DND-41 (cell line): Measurements from ENCODE around the gene GREB1.

ENCODE experiments used
- ATAC-seq: fragments of 200-7000 bp; cut with Tn5 transposase; 3 replicates; pipeline ENCODE4 v1.9.1; 2021; ENCODE audit warnings: low read depth; ENCODE audit not compliant: insufficient read depth
- DNase-seq: peaks from one replicate; pipeline ENCODE4 v3.0.0-alpha.2; 2020
- H2AFZ ChIP-seq: 2 replicates; pipeline ENCODE4 v1.6.0; 2012; ENCODE audit warnings: low read depth, low read length
- H3K27ac ChIP-seq: 2 replicates; pipeline ENCODE4 v1.5.1; 2012; ENCODE audit warnings: low read length, inconsistent platforms
- H3K27me3 ChIP-seq: fragments of 200-600 bp; sonication (generic); 2 replicates; pipeline ENCODE4 v1.6.0; 2012; ENCODE audit warnings: low read length, mild to moderate bottlenecking, inconsistent platforms; ENCODE audit not compliant: insufficient read depth, poor library complexity
- H3K36me3 ChIP-seq: 2 replicates; pipeline ENCODE4 v1.5.1; 2012; ENCODE audit warnings: low read length, inconsistent platforms; ENCODE audit not compliant: insufficient read depth
- H3K4me1 ChIP-seq: 2 replicates; pipeline ENCODE4 v1.5.1; 2012; ENCODE audit warnings: mild to moderate bottlenecking, low read length; ENCODE audit not compliant: insufficient read depth
- H3K4me2 ChIP-seq: 2 replicates; pipeline ENCODE4 v1.6.0; 2012; ENCODE audit warnings: mild to moderate bottlenecking, moderate library complexity, low read length, inconsistent platforms; ENCODE audit not compliant: insufficient read depth
- H3K4me3 ChIP-seq, 2 experiments: fragments of 200-600 bp in 1 of 2; shearing (Covaris generic) in 1 of 2; 2 replicates each; pipeline ENCODE4 v1.5.1; 2012 to 2016; ENCODE audit warnings: inconsistent platforms in 2 of 2, low read length in 2 of 2, mild to moderate bottlenecking in 2 of 2, low read depth in 1 of 2, moderate library complexity in 1 of 2
- H3K79me2 ChIP-seq: 2 replicates; pipeline ENCODE4 v1.6.0; 2012; ENCODE audit warnings: low read length, inconsistent platforms; ENCODE audit not compliant: insufficient read depth
- H3K9ac ChIP-seq: 2 replicates; pipeline ENCODE4 v1.6.0; 2012; ENCODE audit warnings: low read depth, mild to moderate bottlenecking, inconsistent platforms, low read length, moderate library complexity
- H3K9me3 ChIP-seq: 2 replicates; pipeline ENCODE4 v1.5.1; 2012; ENCODE audit warnings: low read length, moderate library complexity, mild to moderate bottlenecking, inconsistent platforms; ENCODE audit not compliant: insufficient read depth, severe bottlenecking
- H4K20me1 ChIP-seq: 2 replicates; pipeline ENCODE4 v1.6.0; 2012; ENCODE audit warnings: low read length; ENCODE audit not compliant: insufficient read depth
- CTCF ChIP-seq: IDR thresholded peaks from 2 replicates; pipeline ENCODE4 v1.5.1; 2012; ENCODE audit warnings: borderline replicate concordance, low read length, moderate library complexity, mild to moderate bottlenecking; ENCODE audit not compliant: poor library complexity, severe bottlenecking; ENCODE audit errors: extremely low read depth
- EZH2 ChIP-seq: IDR thresholded peaks from 3 replicates; pipeline ENCODE4 v1.6.1; 2012; ENCODE audit warnings: borderline replicate concordance, low read depth, mild to moderate bottlenecking, moderate library complexity, low read length, inconsistent platforms; ENCODE audit not compliant: severe bottlenecking

The GREB1 gene

GRCh38 chr2:11596801-11597200 lies 63.0 kb downstream of the GREB1 start:
- Histone ChIP-seq H3K79me2 (no peaks in the 10 kb centered on the region), H3K9ac (no peak overlapping the region)
- TF ChIP-seq CTCF (no peak), EZH2 (no peak)

GRCh38 chr2:11597538-11598225 lies 63.8 kb downstream of the GREB1 start:
- H3K36me3 ChIP-seq = no peaks in the 10 kb centered on the region
- no peaks in the 10 kb centered on the region for H4K20me1 ChIP-seq
- H3K4me3 ChIP-seq = no peak overlapping the region
- H3K9ac ChIP-seq = no peak overlapping the region
- no peaks in the 10 kb centered on the region for H3K4me1 ChIP-seq
- no peaks in the 10 kb centered on the region for H3K9me3 ChIP-seq
- ATAC-seq (no peak), DNase-seq (no peak)
- no peaks in the 10 kb centered on the region for H3K27me3 ChIP-seq
- H3K79me2 ChIP-seq = no peaks in the 10 kb centered on the region
- TF ChIP-seq EZH2 (no peak), CTCF (no peak)
- no peak overlapping the region for H3K4me2 ChIP-seq
- H2AFZ ChIP-seq = no peak overlapping the region
- no peak overlapping the region for H3K27ac ChIP-seq

More at GRCh38 chr2:11596801-11597200, 63.0 kb downstream of the GREB1 start:
- Histone ChIP-seq H3K4me3 (no peak overlapping the region), H3K9me3 (no peaks in the 10 kb centered on the region), H3K4me2 (no peak overlapping the region), H3K36me3 (no peaks in the 10 kb centered on the region), H4K20me1 (no peaks in the 10 kb centered on the region), H3K27me3 (no peaks in the 10 kb centered on the region), H2AFZ (no peak overlapping the region), H3K27ac (no peak overlapping the region), H3K4me1 (no peaks in the 10 kb centered on the region)
- no peak for DNase-seq
- ATAC-seq = no peak

GRCh38 chr2:11598228-11598731 lies 64.4 kb downstream of the GREB1 start:
- no peak overlapping the region for H3K4me2 ChIP-seq

More at GRCh38 chr2:11598228-11598731, 64.4 kb downstream of the GREB1 start:
- TF ChIP-seq CTCF = no peak
- no peak for TF ChIP-seq EZH2
- no peaks in the 10 kb centered on the region for H3K4me1 ChIP-seq
- no peak for ATAC-seq
- H3K9ac ChIP-seq = no peak overlapping the region
- no peak overlapping the region for H3K4me3 ChIP-seq
- no peaks in the 10 kb centered on the region for H3K27me3 ChIP-seq
- no peak for DNase-seq
- no peaks in the 10 kb centered on the region for H3K36me3 ChIP-seq
- H2AFZ ChIP-seq = no peak overlapping the region
- no peaks in the 10 kb centered on the region for H3K9me3 ChIP-seq
- H4K20me1 ChIP-seq = no peaks in the 10 kb centered on the region
- H3K27ac ChIP-seq = no peak overlapping the region
- no peaks in the 10 kb centered on the region for H3K79me2 ChIP-seq
